Fibroblast of mammary gland (primary cell): ENCODE data around the gene LRRC4C.
"Not testable (repeated sequence)": the region's sequence is repeated elsewhere in the genome, so short reads cannot be mapped to it uniquely, and the experiment has no call there.

ENCODE experiments used
- DNase-seq: peaks from one replicate; pipeline ENCODE4 v3.0.0-alpha.2; 2010; ENCODE audit warnings: low read depth
- H3K4me3 ChIP-seq: 2 replicates; pipeline ENCODE4 v1.5.1; 2011; ENCODE audit warnings: low read depth, mild to moderate bottlenecking, low read length, moderate library complexity; ENCODE audit not compliant: control insufficient read depth
- TF ChIP-seq, protein P1 (sequence below): conservative IDR thresholded peaks from 2 replicates; pipeline ENCODE4 v1.5.1; 2011; ENCODE audit warnings: low read depth, low read length, inconsistent platforms; ENCODE audit not compliant: control insufficient read depth, insufficient read depth

The LRRC4C gene

DNA sequence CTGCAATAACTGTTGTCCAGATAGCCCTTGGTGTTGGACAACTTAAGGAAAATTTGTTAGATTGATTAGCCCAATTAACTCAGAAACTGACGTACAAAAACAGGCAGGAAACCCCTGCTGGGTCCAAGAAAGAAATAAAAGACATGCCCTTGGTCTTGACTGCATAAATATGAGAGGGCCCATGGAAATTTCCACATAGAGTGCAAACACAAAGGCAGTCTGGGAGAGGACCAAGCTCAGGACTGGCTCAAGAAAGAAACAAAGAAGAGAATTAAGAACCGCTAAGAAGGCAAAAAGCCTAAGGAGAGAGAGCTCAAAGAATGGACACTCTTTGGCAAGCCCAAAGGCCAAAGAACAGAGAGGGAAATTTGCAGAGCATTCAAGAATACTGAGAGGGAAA, 1243.9 kb downstream of the LRRC4C start:
- TF ChIP-seq, protein P1, sequence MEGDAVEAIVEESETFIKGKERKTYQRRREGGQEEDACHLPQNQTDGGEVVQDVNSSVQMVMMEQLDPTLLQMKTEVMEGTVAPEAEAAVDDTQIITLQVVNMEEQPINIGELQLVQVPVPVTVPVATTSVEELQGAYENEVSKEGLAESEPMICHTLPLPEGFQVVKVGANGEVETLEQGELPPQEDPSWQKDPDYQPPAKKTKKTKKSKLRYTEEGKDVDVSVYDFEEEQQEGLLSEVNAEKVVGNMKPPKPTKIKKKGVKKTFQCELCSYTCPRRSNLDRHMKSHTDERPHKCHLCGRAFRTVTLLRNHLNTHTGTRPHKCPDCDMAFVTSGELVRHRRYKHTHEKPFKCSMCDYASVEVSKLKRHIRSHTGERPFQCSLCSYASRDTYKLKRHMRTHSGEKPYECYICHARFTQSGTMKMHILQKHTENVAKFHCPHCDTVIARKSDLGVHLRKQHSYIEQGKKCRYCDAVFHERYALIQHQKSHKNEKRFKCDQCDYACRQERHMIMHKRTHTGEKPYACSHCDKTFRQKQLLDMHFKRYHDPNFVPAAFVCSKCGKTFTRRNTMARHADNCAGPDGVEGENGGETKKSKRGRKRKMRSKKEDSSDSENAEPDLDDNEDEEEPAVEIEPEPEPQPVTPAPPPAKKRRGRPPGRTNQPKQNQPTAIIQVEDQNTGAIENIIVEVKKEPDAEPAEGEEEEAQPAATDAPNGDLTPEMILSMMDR: no peak
- no peak for DNase-seq
- no peak overlapping the region for H3K4me3 ChIP-seq

DNA sequence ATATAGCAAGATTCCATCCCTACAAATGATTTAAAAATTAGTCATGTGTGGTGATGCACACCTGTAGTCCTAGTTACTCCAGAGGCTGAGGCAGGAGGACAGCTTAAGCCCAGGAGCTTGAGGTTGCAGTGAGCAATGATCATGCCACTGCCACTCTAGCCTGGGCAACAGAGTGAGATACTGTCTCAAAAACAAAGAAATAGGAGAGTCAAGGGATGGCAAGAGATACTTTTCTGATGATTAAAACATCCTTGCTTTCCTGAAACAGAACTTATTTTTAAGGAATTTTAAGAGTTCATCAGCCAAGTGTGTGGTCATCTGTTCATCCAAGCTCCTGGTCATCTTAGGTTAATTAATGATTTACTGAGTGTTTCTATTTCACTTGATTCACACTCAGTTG, 1252.0 kb downstream of the LRRC4C start:
- no peak overlapping the region for H3K4me3 ChIP-seq
- TF ChIP-seq, protein P1: no peak
- no peak for DNase-seq

GRCh38 chr11:40204228-40204627, 1255.2 kb downstream of the LRRC4C start:
- no peak for DNase-seq
- H3K4me3 ChIP-seq: no peak overlapping the region
- TF ChIP-seq, protein P1: no peak

GRCh38 chr11:40203606-40204005, 1255.8 kb downstream of the LRRC4C start:
- no peak for DNase-seq
- TF ChIP-seq, protein P1: no peak
- H3K4me3 ChIP-seq: no peak overlapping the region

DNA sequence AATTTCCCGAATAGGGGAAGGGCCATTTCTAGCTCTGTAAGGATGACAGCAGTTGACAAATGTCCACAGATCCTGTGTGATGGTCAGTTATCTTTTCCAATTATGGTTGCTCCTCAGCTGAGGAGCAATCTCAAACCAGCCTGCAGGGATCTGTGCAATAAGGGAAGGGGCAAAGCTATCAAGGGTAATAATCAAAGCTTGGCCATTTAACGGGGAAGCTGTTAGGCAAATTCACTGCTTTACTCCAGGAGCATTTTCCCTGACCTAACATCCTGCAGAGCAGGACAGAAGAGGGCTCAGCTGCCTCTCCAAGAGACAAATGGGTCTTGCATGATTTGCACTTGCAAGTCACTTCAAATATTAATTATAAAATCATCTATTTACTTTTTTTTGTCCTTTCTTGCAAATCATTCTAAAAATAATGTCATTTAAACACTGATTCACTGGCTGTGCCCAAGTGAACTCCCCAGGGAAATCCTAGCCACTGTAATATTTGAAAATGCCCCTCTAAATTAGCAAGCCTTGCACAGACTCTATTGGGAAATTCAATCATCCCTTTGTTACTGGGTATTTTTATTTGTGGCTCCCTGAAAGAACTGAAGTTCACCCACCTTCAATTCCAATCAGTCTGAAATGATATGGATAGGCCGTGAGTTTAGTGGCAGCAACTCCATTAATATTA, 1256.7 kb downstream of the LRRC4C start:
- H3K4me3 ChIP-seq: no peak overlapping the region
- TF ChIP-seq, protein P1: no peak
- no peak for DNase-seq

GRCh38 chr11:40192590-40192989, 1266.9 kb downstream of the LRRC4C start:
- DNase-seq: not testable (repeated sequence)

GRCh38 chr11:40190294-40190693, 1269.2 kb downstream of the LRRC4C start:
- TF ChIP-seq, protein P1: no peak
- H3K4me3 ChIP-seq: no peak overlapping the region
- no peak for DNase-seq

More at GRCh38 chr11:40192590-40192989, 1266.9 kb downstream of the LRRC4C start:
- not testable (repeated sequence) for H3K4me3 ChIP-seq
